Common myeloid progenitor, CD34-positive (primary cell): ENCODE results near the gene SEC14L1.
"Not testable (repeated sequence)": the region's sequence is repeated elsewhere in the genome, so short reads cannot be mapped to it uniquely, and the experiment has no call there.

ENCODE experiments used
- CTCF ChIA-PET: fragments of 350-600 bp; sonication (Branson Sonifier 250); formaldehyde crosslinking; loops from one replicate; lab custom pipeline; 2021; ENCODE audit warnings: antibody characterized with exemption; lab: Charles Lee
- POLR2A ChIA-PET: fragments of 350-600 bp; sonication (Branson Sonifier 250); formaldehyde crosslinking; loops from one replicate; lab custom pipeline; 2021; ENCODE audit warnings: antibody characterized with exemption; lab: Charles Lee
- DNase-seq, 3 donors: peaks; one replicate each; pipeline versions ENCODE4 v3.0.0 to v3.0.0-alpha.2; 2013
- H3K27ac ChIP-seq, 2 experiments: 1 replicate in 1 of 2; 2 replicates in 1 of 2; pipeline ENCODE4 v1.7.0; 2013; ENCODE audit warnings: inconsistent platforms in 2 of 2, low read length in 2 of 2, mild to moderate bottlenecking in 2 of 2, low read depth in 1 of 2, moderate library complexity in 1 of 2; ENCODE audit not compliant: severe bottlenecking in 2 of 2, insufficient read depth in 1 of 2, poor library complexity in 1 of 2
- H3K27me3 ChIP-seq, 5 experiments: replicated peaks in 2 of 5; 1 replicate in 3 of 5; 2 replicates in 2 of 5; pipeline versions ENCODE4 v1.6.1 to v1.7.0; 2013; ENCODE audit warnings: low read length in 4 of 5, mild to moderate bottlenecking in 2 of 5, moderate library complexity in 2 of 5, inconsistent platforms in 1 of 5; ENCODE audit not compliant: insufficient read depth in 5 of 5, control insufficient read depth in 4 of 5
- H3K36me3 ChIP-seq, 4 experiments: 1 replicate in 2 of 4; 2 replicates in 2 of 4; pipeline versions ENCODE4 v1.6.1 to v1.7.0; 2013; ENCODE audit warnings: low read length in 3 of 4, control low read depth in 1 of 4, mild to moderate bottlenecking in 1 of 4; ENCODE audit not compliant: control insufficient read depth in 4 of 4, insufficient read depth in 4 of 4
- H3K4me1 ChIP-seq, 4 experiments: 1 replicate in 3 of 4; 2 replicates in 1 of 4; pipeline versions ENCODE4 v1.6.1 to v1.7.1; 2013; ENCODE audit warnings: low read length in 3 of 4, mild to moderate bottlenecking in 3 of 4, control low read depth in 1 of 4, inconsistent platforms in 1 of 4, moderate library complexity in 1 of 4; ENCODE audit not compliant: control insufficient read depth in 4 of 4, insufficient read depth in 4 of 4; ENCODE audit errors: control extremely low read depth in 1 of 4
- H3K4me3 ChIP-seq, 7 experiments: 1 replicate in 4 of 7; 2 replicates in 3 of 7; pipeline versions ENCODE4 v1.5.1 to v1.7.0; 2013; ENCODE audit warnings: mild to moderate bottlenecking in 7 of 7, low read length in 6 of 7, moderate library complexity in 6 of 7, inconsistent platforms in 2 of 7, low read depth in 2 of 7, control low read depth in 1 of 7; ENCODE audit not compliant: insufficient read depth in 4 of 7, control insufficient read depth in 1 of 7; ENCODE audit errors: extremely low read depth in 1 of 7
- H3K9me3 ChIP-seq, 5 experiments: 1 replicate in 4 of 5; 2 replicates in 1 of 5; pipeline versions ENCODE4 v1.6.1 to v1.7.1; 2013; ENCODE audit warnings: low read length in 4 of 5, mild to moderate bottlenecking in 2 of 5, inconsistent platforms in 1 of 5, low read depth in 1 of 5, moderate library complexity in 1 of 5; ENCODE audit not compliant: control insufficient read depth in 4 of 5, insufficient read depth in 2 of 5; ENCODE audit errors: control extremely low read depth in 1 of 5
- WGBS: methylation state at CpG from one replicate; pipeline ENCODE4 v1.1.5; 2013; ENCODE audit not compliant: insufficient coverage; 5-methylcytosine and 5-hydroxymethylcytosine counted together

The SEC14L1 gene

GRCh38 chr17:77246110-77247047 lies 105.6 kb downstream of the SEC14L1 start:
- WGBS = 32% methylated on average over 28 of the region's 34 CpGs
- no peak overlapping the region for H3K27ac ChIP-seq
- POLR2A ChIA-PET = no interaction called here

GRCh38 chr17:77247048-77247541 lies 106.3 kb downstream of the SEC14L1 start:
- no peak overlapping the region for H3K27ac ChIP-seq
- DNase-seq = peak; percentile 73 to 85 (median 83)
- ChIA-PET POLR2A (no interaction called here), CTCF (interaction anchor here (1.0 to 2.0 kb wide), 6 partner anchors 9 to 153 kb away, joined by 3 to 8 read pairs (median 4); no protein-coding TSS in a partner anchor)
- peaks cover 0 to 24% (median 20%) of the 10 kb centered on the region in 4 experiments for H3K4me1 ChIP-seq
- peak overlapping the region; percentile 20 to 77 (median 57) for H3K4me3 ChIP-seq
- H3K36me3 ChIP-seq = no peaks in the 10 kb centered on the region
- WGBS = 0% methylated on average over 28 of the region's 51 CpGs
- no peaks in the 10 kb centered on the region for H3K9me3 ChIP-seq
- H3K27me3 ChIP-seq = peaks cover 0 to 6% (median 0%) of the 10 kb centered on the region in 5 experiments

More at GRCh38 chr17:77246110-77247047, 105.6 kb downstream of the SEC14L1 start:
- CTCF ChIA-PET = no interaction called here
- no peaks in the 10 kb centered on the region for H3K36me3 ChIP-seq
- no peak for DNase-seq
- peaks cover 0 to 6% (median 0%) of the 10 kb centered on the region in 5 experiments for H3K27me3 ChIP-seq
- peaks cover 0 to 24% (median 20%) of the 10 kb centered on the region in 4 experiments for H3K4me1 ChIP-seq
- no peaks in the 10 kb centered on the region for H3K9me3 ChIP-seq
- H3K4me3 ChIP-seq = peak overlapping the region in 6 of 7 experiments; percentile 34 to 77 (median 58)

- 44% methylated on average over 7 of the region's 8 CpGs for WGBS
- peaks cover 0 to 24% (median 20%) of the 10 kb centered on the region in 4 experiments for H3K4me1 ChIP-seq
- H3K36me3 ChIP-seq = no peaks in the 10 kb centered on the region
- no peaks in the 10 kb centered on the region for H3K9me3 ChIP-seq
- ChIA-PET POLR2A (no interaction called here), CTCF (interaction anchor here (1.0 to 3.3 kb wide), 9 partner anchors 9 to 153 kb away, joined by 3 to 19 read pairs (median 4); no protein-coding TSS in a partner anchor)
- no peak for DNase-seq
- peaks cover 0 to 6% (median 0%) of the 10 kb centered on the region in 5 experiments for H3K27me3 ChIP-seq
- peak overlapping the region in 4 of 7 experiments; percentile 57 to 77 (median 64) for H3K4me3 ChIP-seq
- no peak overlapping the region for H3K27ac ChIP-seq
Measured at GRCh38 chr17:77247609-77248008, 106.8 kb downstream of the SEC14L1 start.

- WGBS = 94% methylated on average over 17 of the region's 17 CpGs
- Histone ChIP-seq H3K27ac (no peak overlapping the region), H3K4me3 (no peak overlapping the region), H3K27me3 (peaks cover 0 to 6% (median 0%) of the 10 kb centered on the region in 5 experiments), H3K4me1 (peaks cover 0 to 24% (median 20%) of the 10 kb centered on the region in 4 experiments), H3K9me3 (no peaks in the 10 kb centered on the region), H3K36me3 (no peaks in the 10 kb centered on the region)
- CTCF ChIA-PET = interaction anchor here (1.0 to 3.3 kb wide), 10 partner anchors 8 to 154 kb away, joined by 3 to 19 read pairs (median 4); no protein-coding TSS in a partner anchor
- no peak for DNase-seq
- POLR2A ChIA-PET = no interaction called here
Measured at GRCh38 chr17:77248216-77249114, 107.7 kb downstream of the SEC14L1 start.

GRCh38 chr17:77251622-77252183 lies 110.9 kb downstream of the SEC14L1 start:
- WGBS = 90% methylated on average over 3 of the region's 4 CpGs
- no peak for DNase-seq
- Histone ChIP-seq H3K9me3 (no peaks in the 10 kb centered on the region), H3K4me3 (no peak overlapping the region), H3K27ac (no peak overlapping the region), H3K27me3 (peaks cover 0 to 6% (median 0%) of the 10 kb centered on the region in 5 experiments), H3K36me3 (no peaks in the 10 kb centered on the region), H3K4me1 (peaks cover 0 to 16% (median 6%) of the 10 kb centered on the region in 4 experiments)
- ChIA-PET CTCF (interaction anchor here (0.9 kb wide), 1 partner anchor 163 kb away, joined by 4 read pairs; no protein-coding TSS in a partner anchor), POLR2A (no interaction called here)

- CTCF ChIA-PET, POLR2A ChIA-PET, DNase-seq, H3K27ac ChIP-seq, H3K27me3 ChIP-seq, H3K4me3 ChIP-seq, H3K9me3 ChIP-seq, H3K36me3 ChIP-seq: not testable (repeated sequence)
- WGBS = 85% methylated on average over 5 of the region's 7 CpGs
- H3K4me1 ChIP-seq = peaks cover 0 to 11% (median 1%) of the 10 kb centered on the region in 4 experiments
Measured at GRCh38 chr17:77252306-77252705, 111.5 kb downstream of the SEC14L1 start.
